ENCODE results near the gene LDLRAP1.
A peak's percentile ranks its signal among the peaks of the same experiment; 100 is the strongest.
"Not testable (repeated sequence)": the region's sequence is repeated elsewhere in the genome, so short reads cannot be mapped to it uniquely, and the experiment has no call there.

The LDLRAP1 gene

DNA sequence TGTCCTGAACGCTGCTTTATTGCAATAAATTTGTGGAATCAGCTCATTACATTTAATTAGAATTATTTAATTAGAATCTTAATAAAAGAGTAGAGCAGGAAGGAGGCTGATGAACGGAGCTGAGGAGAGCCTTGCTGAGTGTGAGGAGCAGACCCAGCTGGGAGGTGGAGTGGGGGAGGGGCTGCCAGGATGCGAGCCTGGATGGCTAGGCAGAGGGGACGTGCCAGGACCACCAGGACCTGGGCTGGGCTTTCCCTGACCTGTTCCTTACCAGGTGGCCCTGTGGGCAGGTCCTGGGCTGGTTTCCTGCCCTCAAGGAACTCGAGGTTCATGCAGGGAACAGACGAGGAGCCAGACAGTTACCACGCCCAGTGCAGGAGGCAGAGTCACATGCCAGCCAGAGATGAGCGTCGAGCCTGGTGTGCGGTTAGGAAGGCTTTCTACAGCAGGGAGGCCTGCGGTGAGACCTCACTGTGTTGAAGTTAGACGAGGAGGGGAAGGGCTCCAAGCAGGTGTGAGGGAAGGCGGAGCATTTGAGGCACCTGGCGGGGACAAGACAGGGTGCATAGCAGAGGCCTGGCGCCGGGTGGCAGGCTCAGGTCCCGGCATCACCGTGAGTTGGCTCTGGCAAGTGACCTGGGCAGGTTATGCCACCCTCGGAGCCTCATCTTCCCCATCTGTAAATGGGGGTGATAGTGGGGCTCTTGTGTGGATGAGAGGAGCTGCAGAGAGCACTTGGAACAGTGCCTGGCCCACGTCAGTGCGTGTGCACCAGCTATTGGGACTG is 33.9 kb downstream of the LDLRAP1 start:
- DNase-seq = no peak

DNA sequence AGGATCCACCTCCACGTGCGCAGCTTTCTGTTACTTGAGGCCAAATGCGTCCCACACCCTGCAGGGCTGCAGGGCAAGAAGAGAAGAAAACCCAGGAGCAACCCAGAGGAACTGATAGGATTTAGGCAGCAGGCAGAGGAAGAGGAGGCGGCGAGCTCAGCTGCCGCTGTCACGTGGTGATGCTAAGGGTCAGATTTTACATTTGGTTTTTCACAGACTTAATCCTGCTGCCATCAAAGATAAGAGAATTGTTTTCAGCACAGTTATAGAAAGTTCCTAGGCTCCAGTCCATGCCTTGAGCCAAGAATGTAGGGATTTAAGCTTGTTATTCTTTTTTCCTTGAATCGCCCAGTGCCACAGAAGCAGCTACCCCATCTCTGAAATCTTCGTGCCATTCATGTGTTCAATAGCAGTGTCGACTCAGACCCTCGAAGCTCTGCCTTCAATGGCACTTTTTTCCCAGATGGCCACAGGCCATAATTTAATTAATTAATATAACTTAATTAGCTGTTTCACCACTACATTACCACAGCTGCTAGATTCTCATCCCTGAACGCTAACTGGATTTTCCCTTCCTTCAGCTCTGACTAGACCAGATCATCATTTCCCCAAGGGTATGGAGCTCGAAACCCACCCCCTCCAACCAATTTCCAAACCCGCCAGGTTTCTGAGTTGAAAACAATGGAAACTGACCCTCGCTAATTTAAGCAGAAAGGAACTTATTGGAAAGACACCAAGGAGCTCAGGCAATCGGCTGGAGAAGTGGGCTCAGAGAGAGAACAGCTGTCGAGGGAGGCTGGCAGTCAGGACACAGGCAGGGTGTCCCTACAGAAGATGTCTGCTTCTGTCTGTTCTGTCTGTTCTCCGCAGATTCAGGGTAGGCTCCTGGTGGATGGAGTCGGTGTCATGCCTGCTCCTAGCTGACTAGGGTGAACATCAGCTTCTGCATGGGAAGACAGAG is 36.2 kb downstream of the LDLRAP1 start:
- DNase-seq = no peak

DNA sequence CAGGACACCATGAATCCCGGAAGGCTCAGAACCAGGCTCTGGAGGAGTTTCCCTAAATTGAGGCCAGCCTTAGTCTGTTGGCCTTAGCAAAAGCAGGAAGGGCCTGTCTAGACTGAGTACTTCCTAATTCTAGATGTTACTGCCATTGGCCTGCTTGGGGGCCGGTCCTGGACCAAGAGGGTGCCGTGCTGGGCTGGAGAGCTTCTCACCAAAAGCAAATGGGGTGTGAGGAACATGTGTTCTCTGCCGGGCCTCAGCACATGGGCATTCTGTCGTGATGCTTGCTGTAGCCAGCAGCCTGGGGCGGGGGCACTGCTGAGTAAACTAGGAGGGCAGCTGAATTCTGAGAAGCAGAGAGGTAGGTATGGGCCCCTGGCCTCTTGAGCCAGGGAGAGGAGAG is 37.5 kb downstream of the LDLRAP1 start:
- no peak for DNase-seq

DNA sequence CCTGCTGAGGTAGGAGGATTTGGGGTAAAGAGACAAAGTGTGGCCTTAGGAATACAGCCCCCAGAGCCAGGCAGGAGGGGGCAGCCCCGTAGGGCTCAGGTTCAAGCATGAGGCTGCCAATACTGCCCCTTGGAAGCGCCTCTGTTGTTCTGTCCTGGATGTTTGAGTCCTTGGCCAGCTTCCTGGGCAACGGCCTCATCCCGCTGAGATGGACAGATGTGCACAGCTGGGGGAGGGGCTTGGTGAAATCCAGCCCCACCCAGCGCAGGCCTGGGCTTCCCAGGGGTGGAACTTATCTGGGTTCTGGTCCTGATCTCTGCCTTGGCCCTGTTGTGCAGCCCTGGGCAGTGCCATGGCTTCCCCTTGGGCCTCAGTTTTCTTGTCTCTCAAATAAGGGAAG is 38.4 kb downstream of the LDLRAP1 start:
- no peak for DNase-seq

GRCh38 chr1:25583519-25584370 is 40.3 kb downstream of the LDLRAP1 start:
- DNase-seq = no peak

DNA sequence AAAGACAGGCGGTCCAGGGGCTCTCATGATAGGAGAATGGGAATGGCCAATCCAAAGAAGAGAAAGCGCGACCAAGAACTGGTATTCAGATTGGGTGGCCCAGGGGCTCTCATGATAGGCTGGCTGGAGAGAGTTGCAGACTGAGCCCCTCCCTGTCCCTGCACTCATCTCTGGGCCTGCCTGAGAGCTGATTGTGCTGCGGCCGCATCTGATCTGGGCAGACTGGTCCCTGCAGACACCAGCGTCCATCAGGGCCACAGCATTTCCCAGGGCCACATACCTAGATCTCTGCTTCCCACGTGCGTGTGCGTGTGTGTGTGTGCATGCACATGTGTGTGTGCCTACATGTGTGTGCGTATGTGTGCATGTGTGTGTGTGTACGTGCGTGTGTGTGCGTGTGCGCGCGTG is 42.8 kb downstream of the LDLRAP1 start:
- DNase-seq = no peak

GRCh38 chr1:25587290-25587689 is 43.9 kb downstream of the LDLRAP1 start:
- DNase-seq = no peak

- not testable (repeated sequence) for DNase-seq
Measured at GRCh38 chr1:25588224-25588623, 44.8 kb downstream of the LDLRAP1 start.

DNA sequence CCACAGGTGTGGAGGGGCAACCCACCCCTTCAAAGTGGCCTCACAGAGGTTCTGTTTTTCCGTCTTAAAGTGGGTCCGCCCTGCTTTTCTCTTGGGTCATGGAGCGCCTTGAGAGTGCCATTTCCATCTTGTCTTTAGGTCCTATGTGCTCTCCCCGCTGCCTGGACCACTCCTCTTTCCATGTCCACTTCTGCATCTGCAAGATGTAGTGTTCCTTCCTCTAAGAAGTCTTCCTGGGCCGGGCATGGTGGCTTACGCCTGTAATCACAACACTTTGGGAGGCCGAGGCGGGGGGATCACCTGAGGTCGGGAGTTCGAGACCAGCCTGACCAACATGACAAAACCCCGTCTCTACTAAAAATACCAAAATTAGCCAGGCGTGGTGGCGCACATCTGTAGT is 45.4 kb downstream of the LDLRAP1 start:
- DNase-seq = not testable (repeated sequence)

DNA sequence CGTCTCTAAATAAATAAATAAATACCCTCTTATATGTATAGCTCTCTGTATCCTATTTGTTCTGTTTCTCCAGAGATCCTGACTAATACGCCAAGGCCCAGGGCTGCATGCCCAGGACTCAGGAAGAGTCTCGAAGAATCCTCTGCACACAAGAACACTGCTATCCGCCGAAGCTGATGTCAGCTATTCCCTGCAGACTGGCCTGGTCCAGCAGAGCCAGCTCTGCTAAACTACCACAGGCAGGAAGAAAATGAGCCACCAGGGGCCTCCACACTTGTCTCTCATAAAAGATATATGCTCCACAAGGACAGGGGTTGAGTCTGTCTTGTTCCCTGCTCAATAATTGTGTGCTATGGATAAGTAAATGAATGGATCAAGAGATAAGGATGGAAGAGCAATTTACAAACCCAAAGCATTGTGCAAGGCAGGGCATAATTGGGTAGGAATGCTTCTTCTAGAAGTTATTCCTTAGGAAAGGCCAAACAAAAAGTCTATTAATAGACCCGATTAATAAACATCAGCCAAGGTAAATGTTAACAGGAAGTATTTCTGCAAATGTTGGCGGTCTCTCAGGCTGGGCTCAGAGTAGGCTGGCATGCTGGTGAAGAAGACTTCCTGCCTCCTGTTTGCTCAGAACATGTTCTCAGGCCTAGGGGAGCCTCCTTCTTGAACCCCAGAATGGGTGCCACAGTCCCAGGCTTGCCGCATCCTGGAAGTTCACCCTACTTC is 46.9 kb downstream of the LDLRAP1 start:
- DNase-seq = no peak

GRCh38 chr1:25593861-25594260 is 50.5 kb downstream of the LDLRAP1 start:
- DNase-seq = no peak

GRCh38 chr1:25594971-25595370 is 51.6 kb downstream of the LDLRAP1 start:
- no peak for DNase-seq

- DNase-seq = not testable (repeated sequence)
Measured at GRCh38 chr1:25596641-25597040, 53.2 kb downstream of the LDLRAP1 start.

DNA sequence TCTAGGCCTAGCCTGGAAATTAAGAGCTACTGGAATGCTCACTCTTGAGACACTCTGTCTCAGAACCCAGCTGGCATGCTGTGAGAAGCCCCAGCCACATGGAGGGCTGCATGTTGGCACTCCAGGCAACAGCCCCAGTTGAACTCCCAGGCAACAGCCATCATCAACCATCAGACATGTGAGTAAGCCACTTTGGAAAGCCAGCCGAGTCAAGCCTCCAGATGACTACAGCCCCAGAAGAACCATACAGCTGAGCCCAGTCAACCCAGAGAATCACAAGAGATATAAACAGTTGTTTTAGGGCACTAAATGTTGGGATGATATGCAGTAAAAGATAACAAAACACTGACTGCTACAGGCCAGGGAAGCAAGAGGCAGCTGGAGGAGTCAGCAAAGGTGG is 55.5 kb downstream of the LDLRAP1 start:
- no peak for DNase-seq

DNA sequence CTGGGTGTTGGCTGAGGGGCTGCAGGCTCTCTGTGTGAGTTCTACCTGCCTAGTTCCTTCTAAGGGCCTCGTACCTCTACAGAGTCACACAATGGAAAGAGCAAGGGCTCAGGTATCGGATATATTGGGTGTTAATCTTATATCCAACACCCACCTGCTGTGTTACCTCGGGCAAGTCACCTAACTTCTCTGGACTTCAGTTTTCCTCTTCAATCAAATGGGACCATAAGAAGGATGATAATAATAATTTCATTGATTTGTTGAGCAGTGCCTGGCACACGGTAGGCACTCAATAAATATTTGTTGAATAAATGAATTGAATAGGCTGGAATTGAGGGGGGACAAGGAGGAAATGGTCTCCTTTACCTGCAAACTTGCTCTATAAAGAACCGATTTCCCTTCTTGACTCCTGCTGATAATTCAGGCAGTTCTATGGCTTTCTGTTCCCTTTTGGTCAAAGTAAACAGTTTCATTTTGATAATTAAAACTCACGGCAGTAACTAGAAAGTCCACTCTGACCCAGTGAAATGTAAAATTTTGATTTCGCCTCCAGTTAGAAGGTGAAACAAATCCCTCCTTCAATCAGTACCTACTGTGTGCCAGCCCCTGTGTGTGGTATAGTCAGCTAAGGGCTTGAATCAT is 56.7 kb downstream of the LDLRAP1 start:
- no peak for DNase-seq

- not testable (repeated sequence) for DNase-seq
Measured at GRCh38 chr1:25600971-25601699, 57.7 kb downstream of the LDLRAP1 start.

DNA sequence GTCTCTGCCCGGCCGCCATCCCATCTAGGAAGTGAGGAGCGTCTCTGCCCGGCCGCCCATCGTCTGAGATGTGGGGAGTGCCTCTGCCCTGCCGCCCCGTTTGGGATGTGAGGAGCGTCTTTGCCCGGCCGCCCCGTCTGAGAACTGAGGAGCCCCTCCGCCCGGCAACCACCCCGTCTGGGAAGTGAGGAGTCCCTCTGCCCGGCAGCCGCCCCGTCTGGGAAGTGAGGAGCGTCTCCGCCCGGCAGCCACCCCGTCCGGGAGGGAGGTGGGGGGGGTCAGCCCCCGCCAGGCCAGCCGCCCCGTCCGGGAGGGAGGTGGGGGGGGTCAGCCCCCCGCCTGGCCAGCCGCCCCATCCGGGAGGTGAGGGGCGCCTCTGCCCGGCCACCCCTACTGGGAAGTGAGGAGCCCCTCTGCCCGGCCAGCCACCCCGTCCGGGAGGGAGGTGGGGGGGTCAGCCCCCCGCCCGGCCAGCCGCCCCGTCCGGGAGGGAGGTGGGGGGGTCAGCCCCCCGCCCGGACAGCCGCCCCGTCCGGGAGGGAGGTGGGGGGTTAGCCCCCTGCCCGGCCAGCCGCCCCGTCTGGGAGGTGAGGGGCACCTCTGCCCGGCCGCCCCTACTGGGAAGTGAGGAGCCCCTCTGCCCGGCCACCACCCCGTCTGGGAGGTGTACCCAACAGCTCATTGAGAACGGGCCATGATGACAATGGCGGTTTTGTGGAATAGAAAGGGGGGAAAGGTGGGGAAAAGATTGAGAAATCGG is 60.6 kb downstream of the LDLRAP1 start:
- not testable (repeated sequence) for DNase-seq

GRCh38 chr1:25607123-25607522 is 63.7 kb downstream of the LDLRAP1 start:
- no peak for DNase-seq

GRCh38 chr1:25608488-25609178 is 65.2 kb downstream of the LDLRAP1 start:
- DNase-seq = peak; percentile 95

DNA sequence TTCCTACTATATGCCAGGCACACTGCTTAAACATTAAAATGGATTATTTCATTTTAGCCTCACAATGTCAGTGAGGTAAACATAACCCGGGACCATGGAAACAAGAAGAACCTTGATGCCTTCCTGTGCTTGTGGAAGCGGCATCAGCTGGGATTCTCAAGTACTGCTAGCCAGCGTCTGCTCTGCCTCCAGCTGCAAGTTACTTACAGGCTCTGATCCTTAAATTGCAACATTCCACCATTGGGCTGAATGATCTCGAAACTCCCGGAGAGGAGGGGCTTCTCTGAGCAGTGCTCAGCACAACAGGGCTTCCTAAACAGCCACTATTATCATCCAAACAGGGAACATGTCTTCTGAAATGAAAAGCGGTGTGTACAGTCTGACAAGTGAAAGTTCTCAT is 66.5 kb downstream of the LDLRAP1 start:
- DNase-seq = no peak
